ENCODE data around the gene GPR152.

DNA sequence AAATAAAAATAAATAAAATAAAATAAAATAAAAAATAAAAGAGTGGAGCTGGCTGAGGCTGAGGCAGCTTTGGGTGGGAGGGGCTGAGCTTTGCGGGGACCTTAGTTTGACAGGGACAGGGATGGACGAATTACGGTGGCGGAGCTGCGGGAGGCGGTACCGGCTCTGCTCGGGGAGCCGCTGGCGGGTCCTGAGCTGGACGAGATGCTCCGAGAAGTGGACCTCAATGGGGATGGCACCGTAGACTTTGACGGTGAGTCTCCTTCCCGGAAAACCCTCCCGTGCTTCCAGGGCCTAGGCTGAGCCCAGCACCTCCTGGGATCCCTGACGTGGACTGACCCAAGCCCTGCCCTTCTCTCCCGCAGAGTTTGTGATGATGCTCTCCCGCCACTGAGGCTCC is 5.7 kb upstream of the GPR152 start:
- TF ChIP-seq, protein P1, sequence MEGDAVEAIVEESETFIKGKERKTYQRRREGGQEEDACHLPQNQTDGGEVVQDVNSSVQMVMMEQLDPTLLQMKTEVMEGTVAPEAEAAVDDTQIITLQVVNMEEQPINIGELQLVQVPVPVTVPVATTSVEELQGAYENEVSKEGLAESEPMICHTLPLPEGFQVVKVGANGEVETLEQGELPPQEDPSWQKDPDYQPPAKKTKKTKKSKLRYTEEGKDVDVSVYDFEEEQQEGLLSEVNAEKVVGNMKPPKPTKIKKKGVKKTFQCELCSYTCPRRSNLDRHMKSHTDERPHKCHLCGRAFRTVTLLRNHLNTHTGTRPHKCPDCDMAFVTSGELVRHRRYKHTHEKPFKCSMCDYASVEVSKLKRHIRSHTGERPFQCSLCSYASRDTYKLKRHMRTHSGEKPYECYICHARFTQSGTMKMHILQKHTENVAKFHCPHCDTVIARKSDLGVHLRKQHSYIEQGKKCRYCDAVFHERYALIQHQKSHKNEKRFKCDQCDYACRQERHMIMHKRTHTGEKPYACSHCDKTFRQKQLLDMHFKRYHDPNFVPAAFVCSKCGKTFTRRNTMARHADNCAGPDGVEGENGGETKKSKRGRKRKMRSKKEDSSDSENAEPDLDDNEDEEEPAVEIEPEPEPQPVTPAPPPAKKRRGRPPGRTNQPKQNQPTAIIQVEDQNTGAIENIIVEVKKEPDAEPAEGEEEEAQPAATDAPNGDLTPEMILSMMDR (IDR thresholded peaks at IDR 0.05; ENCODE audit: insufficient read depth, low read length): no peak
- no peak for TF ChIP-seq POLR2AphosphoS5 (IDR thresholded peaks at IDR 0.05; ENCODE audit: low read depth)
- no peak for TF ChIP-seq REST (IDR thresholded peaks at IDR 0.05; ENCODE audit: insufficient replicate concordance, low read depth)
